Subcutaneous abdominal adipose tissue (tissue), 5 donors: ENCODE measurements around the gene HIF1AN.

ENCODE experiments used
- H3K27ac ChIP-seq: one replicate; pipeline ENCODE4 v1.7.0; 2013; ENCODE audit warnings: low read depth, mild to moderate bottlenecking, inconsistent platforms, low read length, moderate library complexity
- H3K27me3 ChIP-seq, 5 donors: one replicate each; pipeline ENCODE4 v1.7.0; 2013; ENCODE audit warnings: low read length in 5 of 5, inconsistent platforms in 1 of 5; ENCODE audit not compliant: control insufficient read depth in 5 of 5, insufficient read depth in 4 of 5
- H3K36me3 ChIP-seq, 5 donors: one replicate each; pipeline ENCODE4 v1.7.0; 2013; ENCODE audit warnings: low read length in 5 of 5; ENCODE audit not compliant: control insufficient read depth in 5 of 5, insufficient read depth in 5 of 5
- H3K4me1 ChIP-seq, 5 donors: one replicate each; pipeline ENCODE4 v1.7.0; 2013; ENCODE audit warnings: low read length in 5 of 5, mild to moderate bottlenecking in 3 of 5, moderate library complexity in 1 of 5; ENCODE audit not compliant: control insufficient read depth in 5 of 5, insufficient read depth in 5 of 5
- H3K4me3 ChIP-seq, 5 donors: one replicate each; pipeline ENCODE4 v1.7.0; 2013; ENCODE audit warnings: low read length in 5 of 5, low read depth in 1 of 5
- H3K9ac ChIP-seq, 5 donors: one replicate each; pipeline ENCODE4 v1.7.0; 2013; ENCODE audit warnings: low read length in 5 of 5, mild to moderate bottlenecking in 4 of 5, moderate library complexity in 3 of 5
- H3K9me3 ChIP-seq, 5 donors: one replicate each; pipeline ENCODE4 v1.7.0; 2013; ENCODE audit warnings: low read length in 5 of 5; ENCODE audit not compliant: control insufficient read depth in 5 of 5
- donor health status: healthy.
- donor health status: healthy.
- donor health status: healthy.
- donor health status: healthy.
- donor health status: healthy.

Gene HIF1AN

DNA sequence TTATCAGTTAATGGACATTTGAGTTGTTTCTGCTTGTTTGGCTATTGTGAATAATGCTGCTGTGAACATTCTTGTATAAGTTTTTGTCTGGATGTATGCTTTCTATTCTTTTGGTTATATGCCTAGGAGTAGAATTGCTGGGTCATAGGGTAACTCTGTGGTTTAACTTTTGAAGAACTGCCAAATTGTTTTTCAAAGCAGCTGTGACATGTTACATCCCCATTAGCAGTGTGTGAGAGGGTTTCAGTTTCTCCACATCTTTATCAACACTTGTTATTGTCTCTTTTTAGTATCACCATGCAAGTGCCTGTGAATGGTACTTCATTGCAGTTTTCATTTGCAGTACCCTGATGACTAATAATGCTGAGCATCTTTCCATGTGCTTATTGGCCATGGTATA, 4.0 kb upstream of the HIF1AN start:
- H3K27me3 ChIP-seq, result no peaks in the 10 kb centered on the region
- H3K9ac ChIP-seq, result no peak overlapping the region
- H3K4me3 ChIP-seq, result no peak overlapping the region
- no peaks in the 10 kb centered on the region for H3K9me3 ChIP-seq
- H3K36me3 ChIP-seq, result peaks cover 0 to 5% (median 3%) of the 10 kb centered on the region in 5 donors
- no peak overlapping the region for H3K27ac ChIP-seq
- H3K4me1 ChIP-seq, result peaks cover 0 to 38% (median 37%) of the 10 kb centered on the region in 5 donors

- Histone ChIP-seq H3K4me1 (peaks cover 0 to 32% (median 30%) of the 10 kb centered on the region in 5 donors), H3K4me3 (no peak overlapping the region), H3K36me3 (peaks cover 12 to 20% (median 13%) of the 10 kb centered on the region in 5 donors), H3K27me3 (no peaks in the 10 kb centered on the region), H3K27ac (no peak overlapping the region), H3K9me3 (no peaks in the 10 kb centered on the region), H3K9ac (no peak overlapping the region)
Observed at GRCh38 chr10:100534726-100535125, 1.0 kb upstream of the HIF1AN start.

DNA sequence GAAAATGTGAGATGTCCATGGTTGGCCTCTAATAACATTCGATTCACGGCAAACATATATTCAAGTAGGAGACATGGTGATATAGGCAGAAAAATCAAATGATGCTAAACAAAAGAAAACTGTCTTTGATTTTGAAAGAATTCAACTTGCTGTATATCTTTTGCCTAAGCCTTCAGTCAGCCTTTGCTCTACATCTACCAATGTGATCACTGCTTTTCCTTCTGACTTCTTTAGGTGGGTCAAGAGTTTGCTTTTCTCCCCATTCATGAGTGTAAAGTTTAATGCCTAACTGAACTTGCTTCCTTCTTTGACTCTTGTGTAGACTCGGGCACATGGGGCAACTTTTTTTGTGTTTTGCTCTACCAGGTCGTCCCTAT, 417 bp upstream of the HIF1AN start:
- Histone ChIP-seq H3K4me1 (peaks cover 0 to 28% (median 25%) of the 10 kb centered on the region in 5 donors), H3K27ac (peak overlapping the region; percentile 74), H3K36me3 (peaks cover 12 to 26% (median 16%) of the 10 kb centered on the region in 5 donors), H3K9ac (peak overlapping the region in 4 of 5 donors; percentile 59 to 92 (median 66)), H3K27me3 (no peaks in the 10 kb centered on the region), H3K9me3 (no peaks in the 10 kb centered on the region), H3K4me3 (peak overlapping the region; percentile 52 to 90 (median 81))

- peaks cover 18 to 43% (median 32%) of the 10 kb centered on the region in 5 donors for H3K36me3 ChIP-seq
- H3K27me3 ChIP-seq, result no peaks in the 10 kb centered on the region
- no peak overlapping the region for H3K9ac ChIP-seq
- no peak overlapping the region for H3K4me3 ChIP-seq
- no peak overlapping the region for H3K27ac ChIP-seq
- peaks cover 0 to 28% (median 25%) of the 10 kb centered on the region in 5 donors for H3K4me1 ChIP-seq
- H3K9me3 ChIP-seq, result no peaks in the 10 kb centered on the region
Observed at GRCh38 chr10:100537475-100537874, 1.7 kb downstream of the HIF1AN start.

DNA sequence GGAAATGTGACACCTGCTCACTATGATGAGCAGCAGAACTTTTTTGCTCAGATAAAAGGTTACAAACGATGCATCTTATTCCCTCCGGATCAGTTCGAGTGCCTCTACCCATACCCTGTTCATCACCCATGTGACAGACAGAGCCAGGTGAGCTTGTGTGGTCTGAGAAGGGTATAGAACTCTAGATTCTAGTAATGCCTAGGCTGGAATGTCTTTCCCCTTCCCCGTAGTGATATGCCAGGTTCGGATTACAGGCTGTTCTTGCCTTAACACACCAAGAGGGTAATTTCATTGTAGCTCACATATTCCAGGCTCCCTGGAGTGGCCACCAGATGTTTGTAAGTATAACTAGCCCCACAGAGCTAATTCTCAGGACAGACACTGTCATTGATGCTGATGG, 9.2 kb downstream of the HIF1AN start:
- peaks cover 36 to 94% (median 89%) of the 10 kb centered on the region in 5 donors for H3K36me3 ChIP-seq
- H3K4me1 ChIP-seq, result no peaks in the 10 kb centered on the region
- H3K27ac ChIP-seq, result no peak overlapping the region
- no peak overlapping the region for H3K4me3 ChIP-seq
- H3K27me3 ChIP-seq, result no peaks in the 10 kb centered on the region
- H3K9me3 ChIP-seq, result no peaks in the 10 kb centered on the region
- H3K9ac ChIP-seq, result no peak overlapping the region

DNA sequence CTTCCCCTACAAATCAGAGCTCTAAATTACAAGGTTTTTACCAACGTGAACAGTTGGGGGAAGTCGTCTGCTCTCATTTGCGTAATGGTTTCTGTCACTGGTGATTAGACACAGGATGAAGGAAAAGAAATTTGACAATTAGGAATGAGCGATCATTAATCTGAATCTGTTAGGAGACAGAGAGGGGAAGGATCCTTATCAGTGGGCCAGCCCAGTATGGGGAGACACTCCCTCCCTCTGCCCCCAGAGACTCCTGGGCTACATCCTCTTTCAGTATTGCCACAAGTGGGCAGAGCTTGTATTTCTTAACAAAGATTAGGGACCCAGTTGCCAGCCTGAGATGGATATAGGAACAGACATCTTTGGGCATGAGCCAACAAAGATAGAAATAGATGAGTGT, 15.5 kb downstream of the HIF1AN start:
- H3K27ac ChIP-seq, result no peak overlapping the region
- peaks cover 13 to 60% (median 50%) of the 10 kb centered on the region in 5 donors for H3K36me3 ChIP-seq
- H3K27me3 ChIP-seq, result no peaks in the 10 kb centered on the region
- no peak overlapping the region for H3K9ac ChIP-seq
- no peaks in the 10 kb centered on the region for H3K4me1 ChIP-seq
- H3K9me3 ChIP-seq, result no peaks in the 10 kb centered on the region
- no peak overlapping the region for H3K4me3 ChIP-seq

GRCh38 chr10:100551738-100552137, 16.0 kb downstream of the HIF1AN start:
- H3K4me1 ChIP-seq, result no peaks in the 10 kb centered on the region
- peaks cover 10 to 61% (median 47%) of the 10 kb centered on the region in 5 donors for H3K36me3 ChIP-seq
- no peak overlapping the region for H3K9ac ChIP-seq
- no peaks in the 10 kb centered on the region for H3K9me3 ChIP-seq
- no peak overlapping the region for H3K4me3 ChIP-seq
- no peak overlapping the region for H3K27ac ChIP-seq
- no peaks in the 10 kb centered on the region for H3K27me3 ChIP-seq

DNA sequence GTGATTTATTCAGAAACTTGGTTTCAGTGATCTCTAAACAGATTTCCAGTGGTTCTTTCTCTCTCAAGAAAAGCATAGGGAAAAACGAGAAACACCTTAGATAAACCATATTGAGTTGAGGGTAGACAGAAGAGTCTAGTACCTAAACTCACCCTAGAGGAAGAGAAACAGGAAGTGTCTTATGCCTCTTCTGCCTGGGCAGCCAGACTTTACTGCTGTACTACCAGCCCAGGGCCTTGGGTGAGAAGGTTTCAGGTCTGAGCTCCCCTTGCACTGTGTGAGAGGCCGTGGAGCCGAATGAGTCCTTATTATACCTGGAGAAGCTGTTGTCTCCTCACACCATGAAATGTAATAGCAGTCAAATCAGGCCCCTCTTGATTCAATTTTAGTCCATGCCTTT, 18.2 kb downstream of the HIF1AN start:
- Histone ChIP-seq H3K27me3 (no peaks in the 10 kb centered on the region), H3K4me3 (no peak overlapping the region), H3K36me3 (peaks cover 9 to 55% (median 31%) of the 10 kb centered on the region in 5 donors)

GRCh38 chr10:100554902-100555301, 19.2 kb downstream of the HIF1AN start:
- Histone ChIP-seq H3K36me3 (peaks cover 9 to 46% (median 21%) of the 10 kb centered on the region in 5 donors), H3K27ac (no peak overlapping the region), H3K27me3 (no peaks in the 10 kb centered on the region), H3K4me3 (no peak overlapping the region), H3K9ac (no peak overlapping the region), H3K4me1 (no peaks in the 10 kb centered on the region), H3K9me3 (no peaks in the 10 kb centered on the region)

More for the DNA sequence above, 18.2 kb downstream of the HIF1AN start:
- H3K4me1 ChIP-seq, result no peaks in the 10 kb centered on the region
- no peaks in the 10 kb centered on the region for H3K9me3 ChIP-seq
- no peak overlapping the region for H3K9ac ChIP-seq
- no peak overlapping the region for H3K27ac ChIP-seq

- Histone ChIP-seq H3K36me3 (peaks cover 5 to 31% (median 13%) of the 10 kb centered on the region in 5 donors), H3K9me3 (no peaks in the 10 kb centered on the region), H3K4me3 (no peak overlapping the region), H3K9ac (no peak overlapping the region), H3K27me3 (peaks cover 23 to 38% (median 28%) of the 10 kb centered on the region in 5 donors), H3K4me1 (peaks cover 4 to 15% (median 9%) of the 10 kb centered on the region in 5 donors), H3K27ac (no peak overlapping the region)
Observed at GRCh38 chr10:100560248-100560647, 24.5 kb downstream of the HIF1AN start.
